CD4-positive, alpha-beta memory T cell (primary cell): ENCODE data around the gene SIM1. TPM values are rescaled to one million over a fixed set of nuclear protein-coding genes. Genes with fewer than 3 reads are reported as not detected.

Experiments used
- CTCF ChIA-PET: fragments of 350-600 bp; sonication (Branson Sonifier 250); formaldehyde crosslinking; loops from one replicate; lab custom pipeline; 2021; ENCODE audit warnings: inconsistent platforms; ENCODE audit not compliant: partially characterized antibody; lab: Charles Lee
- POLR2A ChIA-PET: fragments of 350-600 bp; sonication (Branson Sonifier 250); formaldehyde crosslinking; loops from one replicate; lab custom pipeline; 2021; ENCODE audit not compliant: partially characterized antibody; lab: Charles Lee
- DNase-seq, 5 donors: peaks; one replicate each; pipeline versions ENCODE4 v3.0.0 to v3.0.0-alpha.2; 2020 to 2022; ENCODE audit warnings: mixed read lengths in 1 of 5
- H3K27ac ChIP-seq: one replicate; pipeline ENCODE4 v1.7.0; 2013; ENCODE audit warnings: low read depth, low read length
- H3K27me3 ChIP-seq: 2 replicates; pipeline ENCODE4 v1.7.0; 2013; ENCODE audit warnings: mild to moderate bottlenecking, low read length, moderate library complexity; ENCODE audit not compliant: insufficient read depth
- H3K36me3 ChIP-seq: 2 replicates; pipeline ENCODE4 v1.7.0; 2013; ENCODE audit warnings: mild to moderate bottlenecking, low read length, moderate library complexity; ENCODE audit not compliant: insufficient read depth
- H3K4me1 ChIP-seq: 2 replicates; pipeline ENCODE4 v1.7.0; 2013; ENCODE audit warnings: mild to moderate bottlenecking, low read length, moderate library complexity; ENCODE audit not compliant: insufficient read depth
- H3K4me3 ChIP-seq, 2 donors: one replicate each; pipeline ENCODE4 v1.7.0; 2013; ENCODE audit warnings: low read length in 2 of 2, mild to moderate bottlenecking in 1 of 2
- H3K9me3 ChIP-seq, 2 donors: one replicate each; pipeline ENCODE4 v1.7.0; 2013; ENCODE audit warnings: low read length in 2 of 2, control low read depth in 1 of 2; ENCODE audit not compliant: control insufficient read depth in 1 of 2
- H3K27ac Mint-ChIP-seq, 7 donors: one replicate each; pipeline ENCODE4 v1.8.0; 2020 to 2021; ENCODE audit warnings: mixed read lengths in 7 of 7, mild to moderate bottlenecking in 6 of 7, inconsistent platforms in 3 of 7, moderate library complexity in 3 of 7
- H3K27me3 Mint-ChIP-seq, 2 donors: one replicate each; pipeline ENCODE4 v1.8.0; 2020 to 2021; ENCODE audit warnings: mixed read lengths in 2 of 2
- H3K36me3 Mint-ChIP-seq, 2 donors: one replicate each; pipeline ENCODE4 v1.8.0; 2020 to 2021; ENCODE audit warnings: mixed read lengths in 2 of 2, inconsistent platforms in 1 of 2, mild to moderate bottlenecking in 1 of 2
- H3K4me1 Mint-ChIP-seq, 4 donors: one replicate each; pipeline ENCODE4 v1.8.0; 2020 to 2021; ENCODE audit warnings: mixed read lengths in 4 of 4, mild to moderate bottlenecking in 1 of 4
- H3K4me3 Mint-ChIP-seq, 8 donors: one replicate each; pipeline ENCODE4 v1.8.0; 2020 to 2021; ENCODE audit warnings: mixed read lengths in 8 of 8, mild to moderate bottlenecking in 7 of 8, moderate library complexity in 6 of 8, inconsistent platforms in 3 of 8
- H3K9me3 Mint-ChIP-seq, 8 donors: one replicate each; pipeline ENCODE4 v1.8.0; 2020 to 2021; ENCODE audit warnings: mixed read lengths in 8 of 8, mild to moderate bottlenecking in 5 of 8, inconsistent platforms in 3 of 8, moderate library complexity in 1 of 8
- intact Hi-C: fragments of 100-400 bp; cut with micrococcal nuclease; formaldehyde crosslinking; loops from one replicate; pipeline ENCODE4 v1.15.1; 2023
- polyA plus RNA-seq, 2 donors: library from polyadenylated mRNA; unstranded; fragments of 300-500 nt; fragmentation: Illumina TruSeq; gene quantifications; one replicate each; pipeline ENCODE4 v1.2.3, GENCODE V29; 2021
- total RNA-seq, 2 experiments: library from RNA; stranded (reverse); gene quantifications; one replicate each; pipeline ENCODE4 v1.2.3, GENCODE V29; 2021

Gene SIM1
- total and polyA plus RNA-seq, 4 experiments from 2014 or later = not detected

DNA sequence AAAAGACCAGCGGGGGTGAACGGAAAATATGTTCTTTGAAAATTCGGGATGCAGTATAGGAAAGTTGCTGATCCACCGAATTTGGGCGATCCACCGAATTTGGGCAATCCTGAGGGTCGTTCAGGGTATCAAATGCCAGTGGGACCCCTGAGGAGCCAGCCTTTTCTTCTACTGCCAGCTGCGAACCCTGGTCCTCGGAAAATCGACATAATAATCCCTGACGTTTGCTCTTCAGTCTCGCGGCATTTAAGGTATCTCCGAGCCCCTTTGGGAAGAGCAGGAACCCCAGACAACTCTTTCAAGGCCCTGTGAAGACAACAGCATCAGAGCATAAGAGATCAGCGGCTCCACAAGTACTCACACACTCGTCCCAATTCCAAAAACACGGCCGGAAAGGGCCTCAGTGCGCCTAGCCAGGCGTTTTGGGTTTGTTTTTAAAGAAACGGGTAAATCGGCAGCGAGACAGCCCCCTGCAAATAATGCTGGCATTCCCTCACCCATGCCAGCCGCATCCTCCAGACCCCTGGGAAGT is 1.0 kb downstream of the SIM1 start:
- peaks cover 8 to 34% (median 24%) of the 10 kb centered on the region in 4 donors for H3K4me1 Mint-ChIP-seq
- H3K27ac Mint-ChIP-seq = peak overlapping the region in 4 of 7 donors; percentile 42 to 82 (median 64)
- H3K9me3 Mint-ChIP-seq = peaks cover 3 to 72% (median 59%) of the 10 kb centered on the region in 8 donors
- Histone ChIP-seq H3K27ac (no peak overlapping the region), H3K4me1 (peaks cover 30% of the 10 kb centered on the region), H3K4me3 (no peak overlapping the region), H3K9me3 (no peaks in the 10 kb centered on the region), H3K27me3 (peaks cover 93% of the 10 kb centered on the region), H3K36me3 (no peaks in the 10 kb centered on the region)
- intact Hi-C loops = no loop called here
- H3K36me3 Mint-ChIP-seq = peaks cover 2 to 4% of the 10 kb centered on the region in 2 donors
- CTCF ChIA-PET = interaction anchor here (1.4 kb wide), 1 partner anchor 9 kb away, joined by 4 read pairs; no protein-coding TSS in a partner anchor
- peak overlapping the region in 5 of 8 donors; percentile 21 to 46 (median 31) for H3K4me3 Mint-ChIP-seq
- POLR2A ChIA-PET = no interaction called here
- H3K27me3 Mint-ChIP-seq = peaks cover 66 to 77% of the 10 kb centered on the region in 2 donors
- no peak for DNase-seq

- H3K4me3 ChIP-seq = no peak overlapping the region
- ChIA-PET POLR2A (no interaction called here), CTCF (interaction anchor here (1.4 kb wide), 1 partner anchor 8 kb away, joined by 4 read pairs; no protein-coding TSS in a partner anchor)
- H3K4me3 Mint-ChIP-seq = peak overlapping the region in 3 of 8 donors; percentile 6 to 49 (median 19)
- H3K36me3 ChIP-seq = no peaks in the 10 kb centered on the region
- no peak overlapping the region for H3K27ac ChIP-seq
- peaks cover 8 to 32% (median 22%) of the 10 kb centered on the region in 4 donors for H3K4me1 Mint-ChIP-seq
- peaks cover 3 to 68% (median 59%) of the 10 kb centered on the region in 8 donors for H3K9me3 Mint-ChIP-seq
- H3K9me3 ChIP-seq = no peaks in the 10 kb centered on the region
- peaks cover 96% of the 10 kb centered on the region for H3K27me3 ChIP-seq
- H3K4me1 ChIP-seq = peaks cover 30% of the 10 kb centered on the region
- intact Hi-C loops = no loop called here
- peaks cover 2 to 4% of the 10 kb centered on the region in 2 donors for H3K36me3 Mint-ChIP-seq
- H3K27ac Mint-ChIP-seq = peak overlapping the region in 2 of 7 donors; percentile 62 to 70
- DNase-seq = no peak
- H3K27me3 Mint-ChIP-seq = peaks cover 61 to 75% of the 10 kb centered on the region in 2 donors
These were observed 1.8 kb downstream of the SIM1 start for GRCh38 chr6:100462706-100463629.

DNA sequence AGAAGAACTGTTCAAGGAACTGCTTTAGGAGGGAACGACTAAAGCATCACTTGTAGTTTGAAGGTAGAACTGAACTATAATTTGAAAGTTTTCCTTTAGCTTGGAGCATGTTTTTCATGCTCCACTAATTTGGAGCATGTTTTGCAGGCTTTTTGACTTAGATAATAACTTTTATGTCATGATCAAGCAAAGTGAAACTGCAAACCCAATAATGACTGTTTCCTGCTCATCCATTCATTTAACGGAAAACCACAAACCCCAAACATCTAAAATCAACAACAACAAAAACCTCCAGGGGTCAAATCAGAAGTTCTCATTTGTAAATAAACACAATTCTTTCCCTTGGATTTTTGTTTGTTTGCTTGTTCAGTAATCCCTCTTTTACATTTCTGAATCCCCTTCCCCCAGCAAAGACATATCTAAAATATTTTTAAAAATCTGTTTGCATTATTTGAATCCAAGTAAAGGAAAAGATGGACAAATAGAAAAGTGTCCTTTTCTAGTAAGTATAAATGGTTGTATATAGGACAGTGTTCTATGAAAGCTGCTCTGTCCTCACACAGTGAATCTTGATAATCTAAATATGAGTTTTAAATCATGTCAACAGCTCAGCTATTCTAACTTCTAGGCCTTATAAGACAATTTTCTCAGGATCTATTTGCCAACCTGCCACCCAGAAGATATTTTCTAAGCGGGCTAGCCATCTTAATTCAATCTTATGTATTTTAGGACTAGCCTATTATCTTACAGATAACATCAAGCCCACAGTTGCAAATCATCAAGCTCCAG is 2.6 kb downstream of the SIM1 start:
- DNase-seq = no peak
- peaks cover 3 to 71% (median 57%) of the 10 kb centered on the region in 8 donors for H3K9me3 Mint-ChIP-seq

GRCh38 chr6:100461278-100461916 is 3.3 kb downstream of the SIM1 start:
- H3K4me3 ChIP-seq = no peak overlapping the region
- Mint-ChIP-seq H3K27me3 (peaks cover 52 to 72% of the 10 kb centered on the region in 2 donors), H3K36me3 (peaks cover 2 to 4% of the 10 kb centered on the region in 2 donors), H3K4me3 (peak overlapping the region in 5 of 8 donors; percentile 13 to 59 (median 20)), H3K9me3 (peaks cover 3 to 70% (median 56%) of the 10 kb centered on the region in 8 donors), H3K27ac (peak overlapping the region in 2 of 7 donors; percentile 15 to 49), H3K4me1 (peaks cover 3 to 20% (median 13%) of the 10 kb centered on the region in 4 donors)
- no peak for DNase-seq
- no peaks in the 10 kb centered on the region for H3K9me3 ChIP-seq
- ChIA-PET CTCF (no interaction called here), POLR2A (no interaction called here)
- H3K36me3 ChIP-seq = no peaks in the 10 kb centered on the region
- peaks cover 23% of the 10 kb centered on the region for H3K4me1 ChIP-seq
- intact Hi-C loops = no loop called here
- peaks cover 95% of the 10 kb centered on the region for H3K27me3 ChIP-seq
- H3K27ac ChIP-seq = no peak overlapping the region

More for the DNA sequence above, 2.6 kb downstream of the SIM1 start:
- Histone ChIP-seq H3K27me3 (peaks cover 96% of the 10 kb centered on the region), H3K27ac (no peak overlapping the region), H3K36me3 (no peaks in the 10 kb centered on the region), H3K4me3 (no peak overlapping the region), H3K4me1 (peaks cover 30% of the 10 kb centered on the region), H3K9me3 (no peaks in the 10 kb centered on the region)
- POLR2A ChIA-PET = no interaction called here
- intact Hi-C loops = no loop called here
- Mint-ChIP-seq H3K4me3 (peak overlapping the region in 5 of 8 donors; percentile 2 to 59 (median 17)), H3K27ac (peak overlapping the region in 2 of 7 donors; percentile 15 to 49), H3K36me3 (peaks cover 2 to 4% of the 10 kb centered on the region in 2 donors), H3K27me3 (peaks cover 54 to 75% of the 10 kb centered on the region in 2 donors), H3K4me1 (peaks cover 6 to 28% (median 17%) of the 10 kb centered on the region in 4 donors)
- CTCF ChIA-PET = interaction anchor here (1.4 kb wide), 1 partner anchor 8 kb away, joined by 4 read pairs; no protein-coding TSS in a partner anchor

DNA sequence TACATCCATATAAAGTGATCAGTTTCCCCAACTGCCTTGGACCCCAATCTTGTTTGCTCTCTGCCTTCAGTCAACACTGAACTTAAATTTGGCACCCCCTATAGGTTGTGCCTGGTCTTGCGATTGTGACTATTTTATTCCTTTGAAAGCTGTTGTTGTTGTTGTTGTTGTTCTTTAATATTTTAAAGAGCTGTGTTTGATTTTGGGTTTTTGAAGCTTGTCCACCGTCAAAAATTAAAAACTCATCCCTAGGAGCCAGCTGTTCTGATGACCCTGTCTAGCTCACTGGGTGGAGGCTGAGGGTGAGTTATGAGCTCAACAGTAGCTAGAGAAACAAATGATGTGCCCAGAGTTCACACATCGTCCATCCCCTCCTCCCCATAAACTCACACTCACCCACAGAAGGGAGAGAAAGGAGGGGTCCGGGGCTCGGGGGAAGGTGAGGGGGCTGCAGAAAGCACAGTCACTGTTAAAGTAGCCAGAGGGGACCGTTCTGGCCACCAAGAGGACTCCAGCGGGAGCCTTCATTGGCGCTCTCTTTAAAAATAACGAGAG is 4.0 kb downstream of the SIM1 start:
- Mint-ChIP-seq H3K27ac (no peak overlapping the region), H3K36me3 (peaks cover 2 to 7% of the 10 kb centered on the region in 2 donors), H3K27me3 (peaks cover 51 to 71% of the 10 kb centered on the region in 2 donors), H3K4me1 (peaks cover 1 to 15% (median 11%) of the 10 kb centered on the region in 4 donors), H3K9me3 (peaks cover 3 to 70% (median 57%) of the 10 kb centered on the region in 8 donors), H3K4me3 (peak overlapping the region in 1 of 8 donors; percentile 43)
- ChIA-PET POLR2A (no interaction called here), CTCF (no interaction called here)
- Histone ChIP-seq H3K27ac (no peak overlapping the region), H3K4me3 (no peak overlapping the region), H3K27me3 (peaks cover 93% of the 10 kb centered on the region), H3K4me1 (peaks cover 21% of the 10 kb centered on the region), H3K36me3 (no peaks in the 10 kb centered on the region), H3K9me3 (no peaks in the 10 kb centered on the region)
- intact Hi-C loops = no loop called here
- DNase-seq = no peak

DNA sequence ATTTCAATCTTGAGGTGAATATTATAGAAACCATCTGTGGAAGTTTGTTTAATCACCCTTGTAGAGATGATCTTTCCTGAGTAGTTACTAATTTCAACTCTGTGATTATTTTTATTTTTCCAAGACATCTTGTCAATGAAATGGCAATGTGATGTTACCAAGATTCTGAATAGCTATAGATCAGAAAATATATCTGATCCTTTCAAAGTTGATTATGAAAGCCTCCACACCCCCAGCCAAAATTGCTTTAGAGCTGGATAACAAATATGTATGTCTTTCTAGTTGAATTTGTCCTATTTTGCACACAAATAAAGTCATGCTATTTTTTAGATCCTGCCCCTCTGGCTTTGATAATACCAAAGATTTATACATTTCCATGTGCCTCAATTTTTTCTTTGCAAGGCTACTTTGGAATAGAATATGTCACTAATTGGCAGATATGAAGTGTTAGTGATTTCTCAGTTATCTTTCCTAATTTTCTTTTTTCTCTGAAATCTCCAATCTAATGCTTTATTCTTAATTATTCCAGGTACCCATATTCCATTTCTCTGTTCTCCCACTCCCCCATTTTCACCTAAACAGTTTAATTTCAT is 5.0 kb downstream of the SIM1 start:
- Mint-ChIP-seq H3K27ac (peak overlapping the region in 1 of 7 donors; percentile 5), H3K4me1 (peaks cover 1 to 10% (median 6%) of the 10 kb centered on the region in 4 donors), H3K36me3 (peaks cover 6 to 7% of the 10 kb centered on the region in 2 donors), H3K4me3 (no peak overlapping the region), H3K27me3 (peaks cover 54 to 72% of the 10 kb centered on the region in 2 donors), H3K9me3 (peaks cover 3 to 71% (median 63%) of the 10 kb centered on the region in 8 donors)
- Histone ChIP-seq H3K4me3 (no peak overlapping the region), H3K36me3 (no peaks in the 10 kb centered on the region), H3K4me1 (peaks cover 17% of the 10 kb centered on the region), H3K27me3 (peaks cover 93% of the 10 kb centered on the region), H3K9me3 (no peaks in the 10 kb centered on the region), H3K27ac (no peak overlapping the region)
- ChIA-PET POLR2A (no interaction called here), CTCF (no interaction called here)
- no peak for DNase-seq
- intact Hi-C loops = loop anchor here (10.0 kb wide), 1 partner anchor 845 kb away; no protein-coding TSS in a partner anchor
